K562 (cell line): ENCODE results near the gene ARHGAP22.

Source experiments
- CBFA2T2 ChIP-seq: fragments of 450-650 bp; conservative IDR thresholded peaks from 2 replicates; pipeline ENCODE4 v1.6.1; 2017; ENCODE audit warnings: mild to moderate bottlenecking
- CBX2 ChIP-seq: fragments of 200-600 bp; sonication (generic); IDR thresholded peaks from one replicate; pipeline ENCODE4 v1.6.1; 2012; ENCODE audit warnings: mild to moderate bottlenecking, low read length, inconsistent platforms; ENCODE audit not compliant: insufficient read depth, poor library complexity, severe bottlenecking
- CHD1 ChIP-seq: fragments of 200-600 bp; sonication (generic); IDR thresholded peaks from one replicate; pipeline ENCODE4 v1.6.1; 2012; ENCODE audit warnings: mild to moderate bottlenecking, moderate library complexity, low read length, inconsistent platforms
- EZH2 ChIP-seq: IDR thresholded peaks from 2 replicates; pipeline ENCODE4 v1.6.1; 2012; ENCODE audit warnings: low read depth, mild to moderate bottlenecking, inconsistent platforms, low read length, borderline replicate concordance
- HNRNPLL ChIP-seq: fragments of 200-400 bp; formaldehyde crosslinking; IDR thresholded peaks from 2 replicates; pipeline ENCODE4 v1.6.1; 2017; ENCODE audit warnings: low read length, low read depth, mild to moderate bottlenecking; ENCODE audit not compliant: poor library complexity, severe bottlenecking
- XRCC5 ChIP-seq: fragments of 200-400 bp; formaldehyde crosslinking; IDR thresholded peaks from 2 replicates; pipeline ENCODE4 v1.6.1; 2017; ENCODE audit warnings: low read depth, mild to moderate bottlenecking, low read length
- TF ChIP-seq, protein P1 (sequence below), 3 experiments: IDR thresholded peaks in 2 of 3; conservative IDR thresholded peaks in 1 of 3; 2 replicates each; pipeline ENCODE4 v1.5.1; 2011 to 2012; ENCODE audit warnings: low read length in 3 of 3, mild to moderate bottlenecking in 3 of 3, control low read depth in 2 of 3, improper control_type of control experiment in 1 of 3, inconsistent platforms in 1 of 3, low read depth in 1 of 3, mixed read lengths in 1 of 3, moderate library complexity in 1 of 3; ENCODE audit not compliant: insufficient read depth in 2 of 3
- TF ChIP-seq, protein P2 (sequence below): sonication (generic); formaldehyde crosslinking; IDR thresholded peaks from 2 replicates; pipeline ENCODE4 v1.9.0; 2022; ENCODE audit warnings: mild to moderate bottlenecking, missing genetic modification reagents
- TF ChIP-seq, protein P3 (sequence below), 2 experiments: fragments of 200-800 bp in 1 of 2; sonication (Bioruptor generic) in 1 of 2; sonication (generic) in 1 of 2; formaldehyde crosslinking in 1 of 2; IDR thresholded peaks in 1 of 2; conservative IDR thresholded peaks in 1 of 2; 2 replicates each; pipeline versions ENCODE4 v1.5.0 to v1.6.1; 2016 to 2020; ENCODE audit warnings: missing compliant biosample characterization in 1 of 2, missing genetic modification characterization in 1 of 2, missing genetic modification reagents in 1 of 2
- TF ChIP-seq, protein P4 (sequence below): sonication (generic); formaldehyde crosslinking; IDR thresholded peaks from 2 replicates; pipeline ENCODE4 v1.8.1; 2023; ENCODE audit warnings: mild to moderate bottlenecking, missing genetic modification reagents

DNA sequence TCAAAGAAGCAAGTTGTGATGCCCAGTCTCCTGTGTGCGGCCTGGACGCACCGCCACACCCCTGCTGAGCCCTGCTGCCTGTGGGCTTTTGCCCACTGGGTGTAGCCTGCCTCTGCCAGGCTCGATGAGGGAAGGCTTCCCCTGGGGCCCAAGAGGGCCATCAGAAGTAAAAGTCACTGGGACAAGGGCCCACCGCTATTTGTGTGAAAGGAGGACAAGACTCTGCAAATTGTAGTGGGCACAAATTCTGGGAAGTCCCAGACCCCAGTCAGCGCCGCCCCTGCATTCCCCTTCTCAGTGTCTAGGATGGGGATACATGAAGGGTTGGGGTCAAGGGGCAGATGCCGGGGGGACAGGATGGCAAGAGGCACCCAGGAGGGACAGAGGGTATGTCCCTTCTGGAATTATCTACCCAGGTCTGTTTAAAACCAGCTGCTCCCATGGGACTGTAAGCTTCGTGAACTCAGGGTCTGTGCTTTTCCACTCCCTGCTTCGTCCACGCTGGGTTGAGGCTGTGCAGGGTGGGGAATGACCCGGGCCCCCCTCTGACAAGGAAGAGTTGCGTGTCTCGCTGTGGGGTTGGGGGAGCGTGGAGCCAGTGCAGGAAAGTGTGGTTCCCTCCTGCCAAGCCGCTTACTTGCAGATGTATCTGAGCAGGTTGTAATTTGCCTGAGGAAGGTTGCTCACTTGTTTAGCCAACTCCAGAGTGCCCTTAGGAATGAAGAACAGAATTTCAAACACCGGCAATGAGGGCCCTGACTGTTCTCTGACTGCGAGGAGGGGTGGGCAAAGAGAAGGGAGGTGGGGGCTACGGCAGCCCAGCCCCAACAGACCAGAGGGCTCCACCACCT lies 151.2 kb downstream of the ARHGAP22 start:
- no peak for TF ChIP-seq CBX2
- TF ChIP-seq, protein P1, sequence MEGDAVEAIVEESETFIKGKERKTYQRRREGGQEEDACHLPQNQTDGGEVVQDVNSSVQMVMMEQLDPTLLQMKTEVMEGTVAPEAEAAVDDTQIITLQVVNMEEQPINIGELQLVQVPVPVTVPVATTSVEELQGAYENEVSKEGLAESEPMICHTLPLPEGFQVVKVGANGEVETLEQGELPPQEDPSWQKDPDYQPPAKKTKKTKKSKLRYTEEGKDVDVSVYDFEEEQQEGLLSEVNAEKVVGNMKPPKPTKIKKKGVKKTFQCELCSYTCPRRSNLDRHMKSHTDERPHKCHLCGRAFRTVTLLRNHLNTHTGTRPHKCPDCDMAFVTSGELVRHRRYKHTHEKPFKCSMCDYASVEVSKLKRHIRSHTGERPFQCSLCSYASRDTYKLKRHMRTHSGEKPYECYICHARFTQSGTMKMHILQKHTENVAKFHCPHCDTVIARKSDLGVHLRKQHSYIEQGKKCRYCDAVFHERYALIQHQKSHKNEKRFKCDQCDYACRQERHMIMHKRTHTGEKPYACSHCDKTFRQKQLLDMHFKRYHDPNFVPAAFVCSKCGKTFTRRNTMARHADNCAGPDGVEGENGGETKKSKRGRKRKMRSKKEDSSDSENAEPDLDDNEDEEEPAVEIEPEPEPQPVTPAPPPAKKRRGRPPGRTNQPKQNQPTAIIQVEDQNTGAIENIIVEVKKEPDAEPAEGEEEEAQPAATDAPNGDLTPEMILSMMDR (IDR thresholded peaks at IDR 0.05 in 2 of 3, conservative IDR thresholded peaks at IDR 0.05 in 1 of 3; ENCODE audit: insufficient read depth in 2 of 3, low read depth in 1 of 3, low read length in 3 of 3), result no peak
- TF ChIP-seq EZH2, result no peak
- TF ChIP-seq, protein P2, sequence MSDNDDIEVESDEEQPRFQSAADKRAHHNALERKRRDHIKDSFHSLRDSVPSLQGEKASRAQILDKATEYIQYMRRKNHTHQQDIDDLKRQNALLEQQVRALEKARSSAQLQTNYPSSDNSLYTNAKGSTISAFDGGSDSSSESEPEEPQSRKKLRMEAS (CRISPR knock-in tag), result no peak
- no peak for TF ChIP-seq HNRNPLL
- TF ChIP-seq, protein P3, sequence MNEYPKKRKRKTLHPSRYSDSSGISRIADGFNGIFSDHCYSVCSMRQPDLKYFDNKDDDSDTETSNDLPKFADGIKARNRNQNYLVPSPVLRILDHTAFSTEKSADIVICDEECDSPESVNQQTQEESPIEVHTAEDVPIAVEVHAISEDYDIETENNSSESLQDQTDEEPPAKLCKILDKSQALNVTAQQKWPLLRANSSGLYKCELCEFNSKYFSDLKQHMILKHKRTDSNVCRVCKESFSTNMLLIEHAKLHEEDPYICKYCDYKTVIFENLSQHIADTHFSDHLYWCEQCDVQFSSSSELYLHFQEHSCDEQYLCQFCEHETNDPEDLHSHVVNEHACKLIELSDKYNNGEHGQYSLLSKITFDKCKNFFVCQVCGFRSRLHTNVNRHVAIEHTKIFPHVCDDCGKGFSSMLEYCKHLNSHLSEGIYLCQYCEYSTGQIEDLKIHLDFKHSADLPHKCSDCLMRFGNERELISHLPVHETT (CRISPR knock-in tag; conservative IDR thresholded peaks at IDR 0.05 in 1 of 2, IDR thresholded peaks at IDR 0.05 in 1 of 2), result no peak
- no peak for TF ChIP-seq XRCC5
- TF ChIP-seq CHD1, result no peak
- TF ChIP-seq CBFA2T2, result no peak
- TF ChIP-seq, protein P4, sequence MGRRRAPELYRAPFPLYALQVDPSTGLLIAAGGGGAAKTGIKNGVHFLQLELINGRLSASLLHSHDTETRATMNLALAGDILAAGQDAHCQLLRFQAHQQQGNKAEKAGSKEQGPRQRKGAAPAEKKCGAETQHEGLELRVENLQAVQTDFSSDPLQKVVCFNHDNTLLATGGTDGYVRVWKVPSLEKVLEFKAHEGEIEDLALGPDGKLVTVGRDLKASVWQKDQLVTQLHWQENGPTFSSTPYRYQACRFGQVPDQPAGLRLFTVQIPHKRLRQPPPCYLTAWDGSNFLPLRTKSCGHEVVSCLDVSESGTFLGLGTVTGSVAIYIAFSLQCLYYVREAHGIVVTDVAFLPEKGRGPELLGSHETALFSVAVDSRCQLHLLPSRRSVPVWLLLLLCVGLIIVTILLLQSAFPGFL (CRISPR knock-in tag), result no peak
